ENCODE results near the gene GNS.

DNA sequence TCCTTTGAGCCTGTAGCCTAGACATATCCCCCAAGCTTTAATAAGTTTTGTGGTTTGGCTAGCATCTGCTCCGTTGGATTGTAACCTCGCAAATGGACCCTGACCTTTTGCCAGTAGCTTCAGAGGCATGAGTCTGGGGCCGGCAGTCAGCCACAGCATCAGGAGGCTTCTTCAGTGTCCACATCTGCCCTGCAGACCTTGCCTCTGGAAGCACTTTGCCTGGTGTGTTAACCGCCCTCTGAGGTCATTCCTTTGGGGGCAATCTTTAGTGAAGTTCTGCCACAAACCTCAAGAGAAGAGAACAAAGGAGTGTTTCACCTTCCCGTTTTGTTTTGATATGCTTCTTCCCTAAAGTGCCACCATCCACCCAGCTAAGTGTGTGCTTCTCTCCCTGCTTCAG is 71.4 kb downstream of the GNS start:
- TF ChIP-seq, protein P1, sequence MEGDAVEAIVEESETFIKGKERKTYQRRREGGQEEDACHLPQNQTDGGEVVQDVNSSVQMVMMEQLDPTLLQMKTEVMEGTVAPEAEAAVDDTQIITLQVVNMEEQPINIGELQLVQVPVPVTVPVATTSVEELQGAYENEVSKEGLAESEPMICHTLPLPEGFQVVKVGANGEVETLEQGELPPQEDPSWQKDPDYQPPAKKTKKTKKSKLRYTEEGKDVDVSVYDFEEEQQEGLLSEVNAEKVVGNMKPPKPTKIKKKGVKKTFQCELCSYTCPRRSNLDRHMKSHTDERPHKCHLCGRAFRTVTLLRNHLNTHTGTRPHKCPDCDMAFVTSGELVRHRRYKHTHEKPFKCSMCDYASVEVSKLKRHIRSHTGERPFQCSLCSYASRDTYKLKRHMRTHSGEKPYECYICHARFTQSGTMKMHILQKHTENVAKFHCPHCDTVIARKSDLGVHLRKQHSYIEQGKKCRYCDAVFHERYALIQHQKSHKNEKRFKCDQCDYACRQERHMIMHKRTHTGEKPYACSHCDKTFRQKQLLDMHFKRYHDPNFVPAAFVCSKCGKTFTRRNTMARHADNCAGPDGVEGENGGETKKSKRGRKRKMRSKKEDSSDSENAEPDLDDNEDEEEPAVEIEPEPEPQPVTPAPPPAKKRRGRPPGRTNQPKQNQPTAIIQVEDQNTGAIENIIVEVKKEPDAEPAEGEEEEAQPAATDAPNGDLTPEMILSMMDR (conservative IDR thresholded peaks at IDR 0.05): no peak
- no peak for TF ChIP-seq EZH2 (IDR thresholded peaks at IDR 0.05; ENCODE audit: low read depth)

Measured in PC-9 (cell line).